Eye (tissue), 1 donor: ENCODE data around the gene H3-3A.

Source experiments
- DNase-seq: peaks from one replicate; pipeline ENCODE4 v3.0.0-alpha.2; 2015

The H3-3A gene

DNA sequence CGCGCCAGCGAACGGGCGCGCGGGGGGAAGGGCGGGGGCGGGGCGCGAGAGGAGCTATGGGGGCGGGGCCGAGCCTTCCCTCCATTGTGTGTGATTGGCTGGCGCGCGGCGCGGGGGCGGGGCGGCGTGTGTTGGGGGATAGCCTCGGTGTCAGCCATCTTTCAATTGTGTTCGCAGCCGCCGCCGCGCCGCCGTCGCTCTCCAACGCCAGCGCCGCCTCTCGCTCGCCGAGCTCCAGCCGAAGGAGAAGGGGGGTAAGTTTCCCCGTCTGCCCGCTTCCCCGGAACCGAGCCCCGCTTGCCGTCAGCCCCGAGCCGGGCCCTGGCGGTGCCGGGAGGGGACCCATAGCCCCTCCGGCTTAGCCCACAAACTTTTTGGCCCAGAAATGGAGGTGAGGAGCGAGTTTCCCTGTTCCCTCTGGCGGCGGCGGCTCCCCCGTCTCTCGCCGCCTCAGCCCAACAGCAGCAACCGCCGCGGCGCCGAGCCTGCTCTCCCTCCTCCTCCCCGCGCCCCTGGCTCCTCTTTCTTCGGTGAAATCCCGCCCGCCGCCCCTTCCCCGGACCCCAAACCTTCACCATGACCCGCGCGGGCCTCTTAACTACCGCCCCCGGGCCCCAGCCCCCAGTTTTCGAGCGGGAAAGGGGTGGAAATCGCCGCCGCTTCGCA is at the start of gene H3-3A:
TSS of gene H3-3A (plus strand) at position 159 of the 666 bp plus-strand sequence. CDS start 1,636 bp downstream, outside the sequence.
- peak; percentile 99 for DNase-seq

DNA sequence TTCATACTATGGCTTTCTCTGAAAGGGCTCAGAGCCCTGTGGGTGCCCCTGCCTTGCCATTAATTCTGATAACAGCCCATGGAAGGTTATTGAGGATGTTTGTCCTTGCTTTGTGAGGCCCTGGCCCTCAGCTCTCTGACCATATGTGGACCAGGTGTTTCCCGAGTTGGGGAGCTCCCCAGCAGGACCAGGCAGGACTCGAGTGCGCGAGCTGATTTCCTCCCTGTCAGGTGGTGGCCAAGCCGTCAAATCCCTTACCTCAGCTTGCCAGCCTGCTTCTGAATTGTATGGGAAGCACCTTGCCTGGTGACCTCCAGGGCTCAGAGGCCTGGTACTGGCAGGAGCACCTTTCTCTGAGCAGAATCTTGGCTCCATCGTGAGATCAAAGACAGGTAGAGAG is 45.4 kb upstream of the H3-3A start:
- no peak for DNase-seq

DNA sequence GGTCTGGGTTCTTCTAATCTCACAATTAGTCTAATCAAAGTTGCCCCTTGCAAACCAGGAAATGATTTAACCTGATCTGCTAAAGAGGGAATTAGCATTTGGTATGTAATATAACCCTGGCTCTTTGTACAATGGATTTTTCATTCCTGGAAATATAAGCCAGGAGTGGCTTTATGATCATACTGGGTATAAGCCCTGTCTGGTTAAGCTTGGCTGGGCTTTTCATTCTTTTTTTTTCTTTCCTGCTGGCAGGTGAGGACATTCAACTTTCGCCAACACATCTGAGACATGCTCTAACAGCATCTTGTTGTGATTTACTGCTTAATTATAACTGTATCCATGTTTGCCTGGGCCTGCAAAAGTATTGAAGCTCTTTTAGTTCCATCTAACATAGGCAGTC is 42.9 kb upstream of the H3-3A start:
- DNase-seq, result no peak

DNA sequence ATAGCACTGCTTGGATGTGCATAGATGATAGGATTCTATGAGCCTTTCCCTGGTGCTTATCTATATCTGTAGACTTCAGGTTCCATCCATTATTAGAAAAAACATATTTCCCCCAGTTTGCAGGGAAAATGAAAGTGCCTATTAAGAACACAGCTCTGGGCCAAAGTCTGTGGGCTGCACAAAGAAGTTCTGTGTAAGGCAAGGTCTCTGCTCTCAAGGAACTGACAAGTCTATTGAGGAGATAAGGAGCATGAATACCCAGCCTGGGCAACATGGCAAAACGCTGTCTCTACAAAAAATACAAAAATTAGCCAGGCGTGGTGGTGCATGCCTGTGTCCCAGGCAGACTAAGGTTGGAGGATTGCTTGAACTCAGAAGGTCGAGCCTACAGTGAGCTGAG is 41.1 kb upstream of the H3-3A start:
- DNase-seq, result no peak

DNA sequence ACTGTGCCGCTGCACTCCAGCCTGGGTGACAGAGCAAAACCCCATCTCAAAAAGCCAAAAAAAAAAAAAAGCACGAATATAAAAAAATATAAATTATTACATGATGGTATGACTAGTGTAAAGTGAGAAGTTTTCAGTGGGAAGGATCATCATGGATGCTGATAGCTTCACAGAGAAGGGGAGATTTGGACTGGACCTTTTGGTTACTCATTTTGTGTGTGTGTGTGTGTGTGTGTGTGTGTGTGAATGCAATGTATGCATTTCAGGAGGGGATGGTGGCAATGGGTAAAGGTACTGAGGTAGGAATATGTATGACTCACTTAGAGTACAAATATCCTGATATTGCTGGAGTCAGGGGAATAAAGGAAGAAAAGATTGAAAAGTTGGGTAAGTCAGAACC is 40.7 kb upstream of the H3-3A start:
- no peak for DNase-seq

DNA sequence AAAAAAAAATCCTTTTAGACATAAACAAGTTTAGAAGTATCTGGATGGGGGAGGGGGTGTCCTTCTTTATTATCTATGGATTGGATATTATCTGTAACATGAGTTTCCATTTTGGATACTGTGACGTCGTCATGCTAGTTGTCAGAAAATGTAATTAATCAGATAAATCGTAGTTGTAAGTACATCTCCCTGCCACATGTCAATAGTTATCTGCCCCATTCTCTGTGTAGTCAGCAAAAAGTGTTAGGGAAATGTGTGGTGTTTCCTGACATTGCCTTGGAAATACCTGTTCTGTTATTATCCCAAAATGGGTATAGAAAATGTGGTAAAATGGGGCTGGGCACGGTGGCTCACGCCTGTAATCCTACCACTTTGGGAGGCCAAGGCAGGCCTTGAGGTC is 38.8 kb upstream of the H3-3A start:
- no peak for DNase-seq

DNA sequence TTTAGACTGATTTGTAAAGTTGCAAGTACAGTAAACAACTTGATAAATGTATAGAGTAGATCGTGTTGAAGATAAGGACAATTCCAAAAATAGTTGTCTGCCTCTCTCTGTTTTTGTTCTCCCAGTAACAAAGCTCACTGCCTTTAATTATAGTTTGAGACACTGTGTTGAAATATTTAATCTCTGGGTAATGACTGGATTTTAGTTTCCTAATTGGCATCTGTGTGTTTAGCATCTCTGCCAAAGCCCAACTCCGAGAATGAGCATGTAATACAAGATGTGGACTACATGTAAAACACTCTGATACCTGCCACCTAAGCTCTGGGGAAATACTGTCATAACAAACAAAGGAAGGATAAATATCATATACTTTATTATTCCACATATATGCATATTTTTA is 35.7 kb upstream of the H3-3A start:
- no peak for DNase-seq

DNA sequence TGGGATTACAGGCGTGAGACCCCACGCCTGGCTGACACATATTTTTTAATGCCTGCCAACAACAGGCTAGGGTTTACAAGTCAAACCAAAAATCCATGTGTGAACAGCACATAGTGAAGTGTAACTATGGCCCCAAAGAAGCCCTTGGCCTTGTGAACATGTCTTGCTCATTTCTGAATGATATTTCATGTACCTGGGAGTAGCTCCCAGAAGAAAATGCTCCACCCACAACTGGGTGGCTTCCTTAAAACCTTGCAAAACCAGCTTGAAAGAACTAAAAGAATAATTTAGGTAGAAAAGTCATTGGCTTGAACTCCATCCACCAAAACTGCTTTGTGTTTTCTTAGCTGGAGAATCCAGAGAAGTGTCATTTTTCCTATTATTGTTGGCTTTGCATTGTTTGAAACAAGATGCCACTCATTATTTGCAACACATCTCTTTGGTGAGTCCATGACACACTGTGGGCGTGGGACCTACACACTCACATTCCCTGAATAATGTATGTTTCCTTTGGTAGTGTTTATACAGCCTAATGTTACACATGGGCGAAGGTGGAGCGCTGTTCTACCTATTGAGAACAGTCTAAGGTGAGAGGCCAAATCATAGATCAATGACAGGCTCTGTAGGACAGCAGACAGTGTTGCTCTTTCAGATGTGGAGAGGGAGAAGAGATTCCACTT is 34.8 kb upstream of the H3-3A start:
- no peak for DNase-seq

DNA sequence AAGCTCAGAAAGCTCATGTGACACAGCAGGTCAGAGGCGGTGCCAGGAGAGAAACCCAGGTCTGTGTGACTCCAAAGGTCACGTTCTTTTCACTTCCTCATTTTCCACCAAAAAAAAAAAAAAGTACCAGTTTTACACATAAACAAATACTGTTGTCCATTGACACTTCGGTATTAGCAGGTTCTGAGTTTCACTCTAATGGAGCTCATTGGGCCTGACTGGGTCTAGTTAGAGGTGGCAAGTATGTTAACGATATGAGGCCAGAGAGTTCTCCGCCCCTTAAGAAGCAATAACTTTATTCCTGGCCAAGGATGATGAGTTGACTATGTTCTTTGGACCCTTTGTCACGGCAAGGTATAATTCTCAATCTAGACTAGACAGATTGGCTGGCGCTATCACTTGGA is 33.4 kb upstream of the H3-3A start:
- no peak for DNase-seq

DNA sequence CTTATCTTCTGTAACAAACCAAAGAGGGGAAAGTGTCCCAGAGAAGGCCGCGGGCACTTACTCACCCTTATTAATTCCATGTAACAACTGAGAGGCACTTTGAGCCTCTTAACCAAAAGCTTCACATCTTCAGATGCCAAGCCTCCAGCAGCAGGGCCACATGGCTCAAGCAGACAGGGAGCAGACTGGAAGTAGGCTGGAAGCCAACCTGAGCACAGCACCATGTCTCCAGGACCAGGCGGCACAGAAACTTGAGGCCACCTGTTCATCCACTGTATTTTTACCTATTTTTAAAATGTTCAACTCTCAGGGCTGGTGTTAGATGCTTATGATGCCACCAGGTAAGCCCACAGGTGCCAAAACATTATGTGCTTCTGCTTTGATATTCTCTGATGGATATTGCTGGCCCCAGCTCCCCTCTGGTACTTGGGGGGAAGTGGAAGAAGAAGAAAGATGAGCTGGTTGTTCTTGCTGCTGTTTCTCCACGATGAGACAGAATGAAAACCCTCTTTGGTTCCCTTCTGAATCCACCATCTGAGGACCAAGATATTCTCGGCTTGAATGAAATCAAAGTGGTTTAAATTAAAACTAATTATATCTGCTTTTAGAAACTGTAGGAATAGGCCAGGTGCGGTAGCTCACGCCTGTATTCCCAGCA is 32.8 kb upstream of the H3-3A start:
- no peak for DNase-seq

DNA sequence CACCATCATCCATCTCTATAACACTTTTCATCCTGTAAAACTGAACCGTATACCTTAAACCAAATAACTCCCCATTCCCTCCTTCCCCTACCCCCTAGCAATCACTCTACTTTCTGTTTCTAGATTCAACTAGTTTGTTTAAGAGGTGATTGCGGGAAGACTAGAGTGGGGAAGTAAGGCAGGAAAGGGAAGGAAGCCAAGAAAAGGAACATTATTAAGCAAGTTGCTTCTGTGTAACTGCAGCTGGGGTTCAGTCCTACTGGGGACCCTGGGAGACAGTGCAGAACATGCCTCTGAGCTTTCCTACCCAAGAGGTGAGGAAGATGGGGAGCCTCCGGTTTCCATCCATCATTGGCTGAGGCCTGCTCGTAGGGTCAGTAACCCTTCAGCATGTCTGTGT is 28.9 kb upstream of the H3-3A start:
- no peak for DNase-seq

DNA sequence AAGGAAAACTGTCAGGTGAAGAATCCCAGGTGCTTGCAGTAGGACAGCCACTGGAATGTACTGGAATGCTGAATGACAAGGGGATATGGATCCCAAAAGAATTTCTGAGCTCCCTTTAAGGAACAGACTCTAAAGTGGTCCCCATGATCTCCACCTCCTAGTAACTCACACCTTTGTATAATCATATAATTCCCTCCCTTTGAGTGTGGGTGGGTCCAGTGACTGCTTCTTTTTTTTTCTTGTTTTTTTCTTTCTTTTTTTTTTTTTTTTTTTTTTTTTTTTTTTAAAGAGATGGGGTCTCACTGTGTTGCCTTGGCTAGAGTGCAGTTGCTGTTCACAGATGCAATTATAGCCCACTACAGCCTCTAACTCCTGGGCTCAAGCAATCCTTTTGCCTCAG is 28.5 kb upstream of the H3-3A start:
- no peak for DNase-seq

DNA sequence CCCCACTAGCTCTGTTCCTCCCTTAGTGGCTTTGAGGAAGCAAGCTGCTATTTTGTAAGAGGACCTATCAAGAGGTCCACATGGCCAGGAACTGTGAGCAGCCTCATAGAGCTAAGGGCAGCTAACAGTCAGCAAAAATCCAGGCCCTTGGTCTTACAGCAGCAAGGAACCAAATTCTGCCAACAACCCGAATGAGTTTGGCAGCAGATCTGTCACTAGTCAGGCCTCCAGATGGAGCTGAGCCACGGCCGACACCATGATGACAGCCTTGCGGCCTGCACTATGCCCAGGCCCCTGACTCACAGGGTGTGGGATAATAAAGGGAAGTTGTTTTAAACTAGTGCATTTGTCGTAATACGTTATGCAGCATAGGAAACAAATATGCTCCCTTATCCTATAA is 28.0 kb upstream of the H3-3A start:
- DNase-seq, result no peak

DNA sequence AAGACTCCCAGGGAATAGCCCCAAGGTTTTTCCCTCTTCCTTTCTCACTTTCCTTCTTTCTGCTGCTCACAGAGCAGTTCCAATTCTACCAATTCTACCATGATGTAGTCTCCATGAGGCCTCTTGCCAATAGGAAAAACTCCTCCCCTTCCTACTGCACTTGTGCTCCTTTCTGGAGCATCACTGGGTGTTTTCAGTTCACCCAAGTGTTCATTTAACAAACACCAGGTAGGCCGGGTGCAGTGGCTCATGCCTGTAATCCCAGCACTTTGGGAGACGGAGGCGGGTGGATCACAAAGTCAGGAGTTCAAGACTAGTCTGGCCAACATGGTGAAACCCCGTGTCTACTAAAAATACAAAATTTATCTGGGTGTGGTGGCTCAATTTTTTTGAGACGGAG is 26.6 kb upstream of the H3-3A start:
- DNase-seq, result no peak

DNA sequence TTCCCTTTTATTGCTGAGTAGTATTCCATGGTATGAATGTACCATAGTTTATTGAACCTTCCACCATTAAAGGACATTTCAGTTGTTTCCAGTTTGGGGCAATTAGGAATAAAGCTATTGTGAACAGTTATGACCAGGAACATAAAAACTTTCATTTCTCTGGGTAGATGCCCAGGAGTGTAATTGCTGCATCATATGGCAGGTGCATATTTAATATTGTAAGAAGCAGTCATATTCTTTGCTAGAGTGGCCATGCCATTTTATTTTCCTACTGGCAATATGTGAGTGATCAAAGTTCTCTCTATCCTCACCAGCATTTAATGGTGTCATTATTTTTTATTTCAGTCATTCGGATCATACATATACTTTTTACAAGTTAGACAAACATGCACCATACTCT is 23.9 kb upstream of the H3-3A start:
- DNase-seq, result no peak

DNA sequence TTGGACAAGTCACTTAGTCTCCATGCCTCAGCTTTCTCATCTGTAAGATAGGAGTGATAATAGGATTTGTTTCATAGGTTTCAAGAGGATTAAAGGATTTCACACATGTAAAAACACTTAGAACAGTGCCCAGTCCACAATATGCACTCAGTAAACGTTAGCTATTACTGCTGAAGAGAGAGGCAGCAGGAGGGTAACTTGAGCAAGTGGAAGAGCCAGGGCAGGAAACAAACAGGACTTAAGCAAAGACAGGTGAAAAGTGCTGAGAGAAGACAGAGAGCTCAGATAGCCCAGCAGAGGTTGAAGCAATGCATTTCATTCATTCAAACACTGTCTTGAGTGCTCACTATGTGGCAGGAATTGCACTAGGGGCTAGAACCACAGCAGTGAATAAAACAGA is 21.1 kb upstream of the H3-3A start:
- DNase-seq, result no peak

DNA sequence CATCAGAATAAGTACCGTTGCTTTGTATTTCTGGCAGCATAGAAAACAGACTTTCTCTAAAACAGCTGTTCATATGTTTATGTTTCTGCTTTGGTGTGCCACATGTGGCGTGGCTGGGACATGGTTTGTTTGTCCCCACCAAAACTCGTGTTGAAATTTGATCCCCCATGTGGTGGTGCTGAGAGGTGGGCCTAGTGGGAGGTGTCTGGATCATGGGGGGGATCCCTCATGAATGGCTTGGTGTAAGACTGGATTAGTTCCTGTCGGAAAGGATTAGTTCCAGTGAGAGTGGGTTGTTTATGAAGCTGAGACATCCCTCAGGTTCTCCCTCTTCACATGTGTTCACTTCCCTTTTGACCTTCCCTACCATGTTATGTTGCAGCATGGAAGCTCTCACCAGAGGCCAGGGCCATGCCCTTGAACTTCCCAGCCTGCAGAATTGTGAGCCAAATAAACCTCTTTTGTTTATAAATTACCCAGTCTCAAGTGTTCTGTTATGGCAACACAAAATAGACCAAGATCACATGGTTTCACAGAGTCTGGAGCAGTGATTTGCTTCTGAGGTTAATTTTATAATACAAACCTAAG is 17.9 kb upstream of the H3-3A start:
- DNase-seq, result peak; percentile 3

DNA sequence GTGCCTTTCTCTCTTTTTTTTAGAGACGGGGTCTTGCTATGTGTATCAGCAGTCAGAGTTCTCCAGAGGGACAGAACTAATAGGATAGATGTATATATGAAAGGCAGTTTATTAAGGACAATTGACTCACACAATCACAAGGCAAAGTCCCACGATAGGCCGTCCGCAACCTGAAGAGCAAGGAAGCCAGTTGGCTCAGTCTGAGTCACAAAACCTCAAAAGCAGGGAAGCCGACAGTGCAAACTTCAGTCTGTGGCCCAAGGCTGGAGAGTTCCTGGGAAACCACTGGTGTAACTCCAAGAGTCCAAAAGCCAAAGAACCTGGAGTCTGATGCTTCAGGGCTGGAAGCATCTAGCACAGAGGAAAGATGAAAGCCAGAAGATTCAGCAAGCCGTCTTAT is 16.3 kb upstream of the H3-3A start:
- DNase-seq, result no peak

DNA sequence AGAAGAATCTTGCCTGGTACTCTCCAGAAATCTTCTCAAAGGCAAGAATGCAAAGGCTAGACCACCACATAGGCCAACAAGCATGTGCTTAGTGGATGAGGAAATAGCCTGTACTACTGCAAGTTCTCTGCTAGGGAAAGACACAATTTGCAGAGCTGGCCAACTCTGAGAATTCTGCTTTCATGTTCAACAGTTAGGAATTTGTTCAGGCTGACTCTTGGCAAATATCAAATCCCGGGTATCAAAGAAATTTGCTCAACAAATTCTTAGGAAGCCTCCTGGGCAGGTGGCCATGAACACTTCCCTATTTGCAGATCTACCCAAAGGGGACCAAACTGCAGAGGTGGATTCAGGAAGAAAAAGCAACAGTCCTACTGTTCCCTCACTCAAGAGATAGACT is 15.0 kb upstream of the H3-3A start:
- no peak for DNase-seq

DNA sequence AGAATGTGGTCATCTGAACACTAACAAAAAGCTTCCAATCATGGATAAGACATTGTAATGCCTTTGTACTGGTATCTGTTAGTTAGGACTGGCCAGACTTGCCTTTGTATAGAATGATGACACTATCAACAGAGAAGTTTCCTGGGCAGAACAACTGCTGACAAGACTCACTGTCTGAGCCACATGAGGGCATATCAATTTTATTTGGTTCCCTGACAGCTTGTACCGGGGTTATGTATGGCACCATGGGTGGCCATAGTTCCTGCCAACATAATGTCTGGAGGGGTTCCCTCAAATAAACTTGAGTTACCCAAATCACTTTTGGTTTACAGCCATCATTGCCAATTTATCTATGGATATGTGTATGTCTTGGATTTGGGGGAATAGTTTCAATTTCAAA is 13.6 kb upstream of the H3-3A start:
- DNase-seq, result no peak

DNA sequence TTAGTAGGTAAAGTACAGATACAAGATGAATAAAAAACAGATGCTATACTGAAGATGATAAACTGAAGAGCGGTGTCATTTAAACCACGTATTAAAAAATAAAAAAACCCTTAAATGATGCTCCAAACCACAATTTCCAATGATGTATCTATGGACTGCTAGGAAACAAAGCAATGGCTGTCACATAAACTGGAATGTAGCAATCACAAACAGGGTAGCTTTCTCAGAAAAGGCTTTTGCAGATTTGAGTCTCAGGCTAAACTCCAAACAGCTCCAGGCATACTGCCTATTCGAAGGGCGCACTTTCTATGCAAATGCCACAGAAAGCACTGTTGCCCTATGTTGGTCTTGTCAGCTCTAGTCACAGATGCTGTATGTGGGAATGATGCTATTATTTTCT is 12.4 kb upstream of the H3-3A start:
- DNase-seq, result no peak

DNA sequence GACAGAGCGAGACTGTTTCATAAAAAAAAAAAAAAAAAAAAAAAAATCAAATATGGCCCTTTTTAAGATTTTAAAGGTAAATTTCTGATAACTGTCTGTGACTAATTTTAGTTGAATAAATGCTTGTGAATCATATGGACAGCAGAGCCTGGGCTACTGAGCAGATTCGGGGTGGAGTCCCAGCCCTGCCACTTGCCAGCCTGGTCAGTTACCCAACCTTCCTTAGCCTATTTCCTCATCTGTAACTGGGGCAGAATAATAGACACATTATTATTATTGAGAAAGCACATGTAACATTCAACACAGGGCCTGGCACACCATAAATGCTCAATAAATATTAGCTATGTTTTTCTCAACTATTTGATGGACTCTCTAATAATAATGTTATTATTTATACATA is 11.2 kb upstream of the H3-3A start:
- no peak for DNase-seq

DNA sequence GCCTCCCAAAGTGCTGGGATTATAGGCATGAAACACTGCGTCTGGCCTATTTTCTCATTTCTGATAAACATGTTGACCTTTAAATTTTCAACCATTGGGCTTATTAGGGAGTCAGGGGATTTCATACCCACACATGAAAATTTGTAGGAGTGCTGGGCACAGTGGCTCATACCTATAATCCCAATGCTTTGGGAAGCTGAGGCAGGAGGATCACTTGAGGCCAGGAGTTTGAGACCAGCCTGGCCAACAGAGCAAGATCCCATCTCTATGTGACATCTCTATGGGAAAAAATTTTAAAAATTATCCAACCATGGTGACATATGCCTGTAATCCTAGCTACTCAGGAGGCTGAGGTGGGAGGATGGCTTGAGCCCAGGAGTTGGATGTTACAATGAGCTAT is 10.5 kb upstream of the H3-3A start:
- no peak for DNase-seq
